Dendritic cell treated with granulocyte-macrophage colony-stimulating factor and Interleukin-4, amounts not matched to agents 40 ng/mL and 50 ng/mL, for 4 days (primary cell): ENCODE results near the gene SPAG9.

Experiments
- H3K27ac Mint-ChIP-seq: one replicate; pipeline ENCODE4 v1.8.0; 2022; ENCODE audit warnings: mild to moderate bottlenecking, mixed read lengths
- H3K27me3 Mint-ChIP-seq: one replicate; pipeline ENCODE4 v1.8.0; 2022; ENCODE audit warnings: mild to moderate bottlenecking, mixed read lengths
- H3K36me3 Mint-ChIP-seq: one replicate; pipeline ENCODE4 v1.8.0; 2022; ENCODE audit warnings: low read depth, mixed read lengths
- H3K4me1 Mint-ChIP-seq: one replicate; pipeline ENCODE4 v1.8.0; 2022; ENCODE audit warnings: low read depth, mixed read lengths
- H3K4me3 Mint-ChIP-seq: one replicate; pipeline ENCODE4 v1.8.0; 2022; ENCODE audit warnings: mild to moderate bottlenecking, moderate library complexity, mixed read lengths
- H3K9me3 Mint-ChIP-seq: one replicate; pipeline ENCODE4 v1.8.0; 2022; ENCODE audit warnings: mixed read lengths
- intact Hi-C: fragments of 100-400 bp; cut with micrococcal nuclease; formaldehyde crosslinking; loops from one replicate; pipeline ENCODE4 v1.15.0; 2022

SPAG9 gene

GRCh38 chr17:50995668-50996067, 125.0 kb downstream of the SPAG9 start:
- intact Hi-C loops: no loop called here
- Mint-ChIP-seq H3K4me3 (no peak overlapping the region), H3K36me3 (peaks cover 91% of the 10 kb centered on the region), H3K27me3 (no peaks in the 10 kb centered on the region), H3K27ac (no peak overlapping the region), H3K4me1 (no peaks in the 10 kb centered on the region), H3K9me3 (no peaks in the 10 kb centered on the region)

- no peaks in the 10 kb centered on the region for H3K27me3 Mint-ChIP-seq
- no peaks in the 10 kb centered on the region for H3K4me1 Mint-ChIP-seq
- H3K27ac Mint-ChIP-seq: no peak overlapping the region
These were observed 127.1 kb downstream of the SPAG9 start for GRCh38 chr17:50993544-50993943.

GRCh38 chr17:50989149-50989548, 131.5 kb downstream of the SPAG9 start:
- peaks cover 91% of the 10 kb centered on the region for H3K36me3 Mint-ChIP-seq
- no peaks in the 10 kb centered on the region for H3K4me1 Mint-ChIP-seq
- no peak overlapping the region for H3K4me3 Mint-ChIP-seq
- no peaks in the 10 kb centered on the region for H3K27me3 Mint-ChIP-seq
- H3K27ac Mint-ChIP-seq: no peak overlapping the region
- no peaks in the 10 kb centered on the region for H3K9me3 Mint-ChIP-seq
- intact Hi-C loops: no loop called here

More at GRCh38 chr17:50993544-50993943, 127.1 kb downstream of the SPAG9 start:
- H3K4me3 Mint-ChIP-seq: no peak overlapping the region
- intact Hi-C loops: no loop called here
- H3K36me3 Mint-ChIP-seq: peaks cover 93% of the 10 kb centered on the region
- H3K9me3 Mint-ChIP-seq: no peaks in the 10 kb centered on the region

GRCh38 chr17:50988427-50988826, 132.2 kb downstream of the SPAG9 start:
- no peak overlapping the region for H3K27ac Mint-ChIP-seq
- intact Hi-C loops: no loop called here
- H3K27me3 Mint-ChIP-seq: no peaks in the 10 kb centered on the region
- no peaks in the 10 kb centered on the region for H3K9me3 Mint-ChIP-seq
- no peak overlapping the region for H3K4me3 Mint-ChIP-seq
- H3K4me1 Mint-ChIP-seq: no peaks in the 10 kb centered on the region
- H3K36me3 Mint-ChIP-seq: peaks cover 91% of the 10 kb centered on the region

GRCh38 chr17:50986989-50987660, 133.5 kb downstream of the SPAG9 start:
- intact Hi-C loops: no loop called here
- Mint-ChIP-seq H3K4me1 (no peaks in the 10 kb centered on the region), H3K27me3 (no peaks in the 10 kb centered on the region), H3K9me3 (no peaks in the 10 kb centered on the region), H3K27ac (no peak overlapping the region), H3K36me3 (peaks cover 85% of the 10 kb centered on the region), H3K4me3 (no peak overlapping the region)

- Mint-ChIP-seq H3K9me3 (no peaks in the 10 kb centered on the region), H3K27me3 (no peaks in the 10 kb centered on the region), H3K4me3 (no peak overlapping the region), H3K36me3 (peaks cover 92% of the 10 kb centered on the region), H3K4me1 (peaks cover 18% of the 10 kb centered on the region), H3K27ac (no peak overlapping the region)
- intact Hi-C loops: no loop called here
These were observed 139.4 kb downstream of the SPAG9 start for GRCh38 chr17:50981279-50981678.

- Mint-ChIP-seq H3K36me3 (peaks cover 90% of the 10 kb centered on the region), H3K27me3 (no peaks in the 10 kb centered on the region), H3K4me1 (peaks cover 18% of the 10 kb centered on the region), H3K9me3 (no peaks in the 10 kb centered on the region), H3K27ac (no peak overlapping the region), H3K4me3 (no peak overlapping the region)
- intact Hi-C loops: no loop called here
These were observed 141.1 kb downstream of the SPAG9 start for GRCh38 chr17:50979524-50979927.

- Mint-ChIP-seq H3K9me3 (no peaks in the 10 kb centered on the region), H3K27ac (no peak overlapping the region), H3K36me3 (peaks cover 92% of the 10 kb centered on the region), H3K4me3 (no peak overlapping the region), H3K4me1 (peaks cover 18% of the 10 kb centered on the region), H3K27me3 (no peaks in the 10 kb centered on the region)
- intact Hi-C loops: no loop called here
These were observed 143.0 kb downstream of the SPAG9 start for GRCh38 chr17:50977487-50978159.

- Mint-ChIP-seq H3K4me1 (peaks cover 18% of the 10 kb centered on the region), H3K27me3 (no peaks in the 10 kb centered on the region), H3K27ac (no peak overlapping the region), H3K9me3 (no peaks in the 10 kb centered on the region), H3K4me3 (no peak overlapping the region), H3K36me3 (peaks cover 89% of the 10 kb centered on the region)
- intact Hi-C loops: no loop called here
These were observed 143.7 kb downstream of the SPAG9 start for GRCh38 chr17:50976951-50977472.

GRCh38 chr17:50973557-50974494, 146.8 kb downstream of the SPAG9 start:
- peaks cover 17% of the 10 kb centered on the region for H3K4me1 Mint-ChIP-seq
- H3K9me3 Mint-ChIP-seq: no peaks in the 10 kb centered on the region
- no peaks in the 10 kb centered on the region for H3K27me3 Mint-ChIP-seq
- no peak overlapping the region for H3K4me3 Mint-ChIP-seq
- intact Hi-C loops: no loop called here
- H3K36me3 Mint-ChIP-seq: peaks cover 84% of the 10 kb centered on the region
- H3K27ac Mint-ChIP-seq: no peak overlapping the region

- Mint-ChIP-seq H3K27ac (no peak overlapping the region), H3K4me1 (peaks cover 8% of the 10 kb centered on the region), H3K36me3 (peaks cover 84% of the 10 kb centered on the region), H3K4me3 (no peak overlapping the region), H3K27me3 (no peaks in the 10 kb centered on the region), H3K9me3 (no peaks in the 10 kb centered on the region)
- intact Hi-C loops: no loop called here
These were observed 148.1 kb downstream of the SPAG9 start for GRCh38 chr17:50972577-50972976.

- Mint-ChIP-seq H3K27ac (no peak overlapping the region), H3K4me1 (no peaks in the 10 kb centered on the region), H3K4me3 (no peak overlapping the region), H3K36me3 (peaks cover 74% of the 10 kb centered on the region), H3K27me3 (no peaks in the 10 kb centered on the region), H3K9me3 (no peaks in the 10 kb centered on the region)
- intact Hi-C loops: no loop called here
These were observed 152.9 kb downstream of the SPAG9 start for GRCh38 chr17:50967795-50968194.

- intact Hi-C loops: no loop called here
- Mint-ChIP-seq H3K36me3 (peaks cover 80% of the 10 kb centered on the region), H3K27me3 (no peaks in the 10 kb centered on the region), H3K4me3 (no peak overlapping the region), H3K4me1 (no peaks in the 10 kb centered on the region), H3K27ac (no peak overlapping the region), H3K9me3 (no peaks in the 10 kb centered on the region)
These were observed 154.5 kb downstream of the SPAG9 start for GRCh38 chr17:50966163-50966666.

- Mint-ChIP-seq H3K4me1 (no peaks in the 10 kb centered on the region), H3K27me3 (no peaks in the 10 kb centered on the region), H3K9me3 (no peaks in the 10 kb centered on the region), H3K36me3 (peaks cover 71% of the 10 kb centered on the region), H3K4me3 (no peak overlapping the region), H3K27ac (no peak overlapping the region)
- intact Hi-C loops: no loop called here
These were observed 157.5 kb downstream of the SPAG9 start for GRCh38 chr17:50963139-50963538.
